Activated T-cell treated with anti-CD3 and anti-CD28 coated beads for 48 hours (primary cell): ENCODE data around the gene TCERG1L.
"Not testable (repeated sequence)": the region's sequence is repeated elsewhere in the genome, so short reads cannot be mapped to it uniquely, and the experiment has no call there.

Source experiments
- DNase-seq: peaks from one replicate; pipeline ENCODE4 v3.0.0-alpha.2; 2020; ENCODE audit warnings: low read depth

TCERG1L gene

DNA sequence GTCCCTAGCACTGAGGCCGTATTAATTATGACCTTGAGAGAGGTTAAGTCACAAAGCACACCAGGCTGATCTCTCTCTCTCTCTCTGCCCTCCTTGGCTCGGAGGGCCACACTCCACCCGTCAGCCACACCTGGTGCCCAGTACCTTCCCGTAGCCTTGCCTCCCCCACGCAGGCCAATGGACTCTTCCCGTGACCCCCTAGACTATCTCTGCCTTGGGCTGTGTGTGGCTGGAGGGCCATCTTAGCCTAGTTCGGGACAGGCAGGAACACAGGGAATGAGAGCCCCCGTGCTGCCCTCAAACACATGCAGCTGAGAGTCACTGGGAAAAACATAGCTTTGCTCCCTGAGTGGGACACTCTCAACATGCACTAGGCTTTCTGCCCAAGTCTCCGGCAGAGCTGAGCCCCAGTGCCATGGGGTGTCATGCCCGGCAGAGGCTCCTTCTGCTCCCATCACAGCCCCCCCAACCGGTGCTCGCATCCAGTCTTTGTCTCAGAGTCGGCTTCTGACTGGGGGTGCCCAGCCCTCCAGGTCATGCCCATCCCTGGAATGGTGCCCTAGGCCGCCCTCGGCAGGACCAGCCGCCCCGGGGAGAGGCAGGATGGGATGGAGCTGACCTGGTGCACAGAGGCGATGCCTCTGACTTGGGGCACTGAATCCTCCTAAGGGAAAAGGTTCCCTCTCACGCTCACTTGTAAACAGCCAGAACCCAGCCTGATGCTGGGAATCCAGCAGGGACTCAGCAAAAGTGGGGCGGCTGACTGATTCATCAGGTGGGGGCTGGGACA is 63.0 kb downstream of the TCERG1L start:
- no peak for DNase-seq

GRCh38 chr10:131247873-131248272 is 63.6 kb downstream of the TCERG1L start:
- no peak for DNase-seq

DNA sequence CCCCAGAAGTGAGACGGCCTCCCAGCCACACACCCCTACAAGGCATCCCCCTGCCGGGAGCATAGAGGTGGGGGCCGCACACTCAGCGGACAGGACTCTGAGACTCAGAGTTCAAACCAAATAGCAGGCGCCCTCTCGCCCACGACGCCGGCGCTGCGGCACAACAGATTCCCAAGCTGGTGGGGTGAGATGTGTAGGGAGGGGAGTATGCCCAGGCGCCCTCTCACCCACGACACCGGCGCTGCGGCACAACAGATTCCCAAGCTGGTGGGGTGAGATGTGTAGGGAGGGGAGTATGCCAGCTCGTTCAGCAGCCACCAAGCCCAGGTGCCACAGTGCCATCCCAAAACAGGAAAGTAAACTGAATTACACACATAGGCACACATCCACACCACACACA is 64.7 kb downstream of the TCERG1L start:
- no peak for DNase-seq

- no peak for DNase-seq
Measured at GRCh38 chr10:131246089-131246488, 65.4 kb downstream of the TCERG1L start.

GRCh38 chr10:131245475-131246059 is 66.0 kb downstream of the TCERG1L start:
- no peak for DNase-seq

- no peak for DNase-seq
Measured at GRCh38 chr10:131244836-131245235, 66.7 kb downstream of the TCERG1L start.

- no peak for DNase-seq
Measured at GRCh38 chr10:131243076-131243475, 68.4 kb downstream of the TCERG1L start.

GRCh38 chr10:131242007-131242406 is 69.5 kb downstream of the TCERG1L start:
- DNase-seq = no peak

GRCh38 chr10:131240691-131241090 is 70.8 kb downstream of the TCERG1L start:
- DNase-seq = no peak

- DNase-seq = no peak
Measured at GRCh38 chr10:131239926-131240325, 71.6 kb downstream of the TCERG1L start.

GRCh38 chr10:131239450-131239849 is 72.1 kb downstream of the TCERG1L start:
- no peak for DNase-seq

GRCh38 chr10:131238669-131239280 is 72.7 kb downstream of the TCERG1L start:
- DNase-seq = no peak

GRCh38 chr10:131237991-131238651 is 73.4 kb downstream of the TCERG1L start:
- DNase-seq = no peak

GRCh38 chr10:131234606-131235005 is 76.9 kb downstream of the TCERG1L start:
- not testable (repeated sequence) for DNase-seq

GRCh38 chr10:131233611-131234258 is 77.8 kb downstream of the TCERG1L start:
- DNase-seq = no peak

DNA sequence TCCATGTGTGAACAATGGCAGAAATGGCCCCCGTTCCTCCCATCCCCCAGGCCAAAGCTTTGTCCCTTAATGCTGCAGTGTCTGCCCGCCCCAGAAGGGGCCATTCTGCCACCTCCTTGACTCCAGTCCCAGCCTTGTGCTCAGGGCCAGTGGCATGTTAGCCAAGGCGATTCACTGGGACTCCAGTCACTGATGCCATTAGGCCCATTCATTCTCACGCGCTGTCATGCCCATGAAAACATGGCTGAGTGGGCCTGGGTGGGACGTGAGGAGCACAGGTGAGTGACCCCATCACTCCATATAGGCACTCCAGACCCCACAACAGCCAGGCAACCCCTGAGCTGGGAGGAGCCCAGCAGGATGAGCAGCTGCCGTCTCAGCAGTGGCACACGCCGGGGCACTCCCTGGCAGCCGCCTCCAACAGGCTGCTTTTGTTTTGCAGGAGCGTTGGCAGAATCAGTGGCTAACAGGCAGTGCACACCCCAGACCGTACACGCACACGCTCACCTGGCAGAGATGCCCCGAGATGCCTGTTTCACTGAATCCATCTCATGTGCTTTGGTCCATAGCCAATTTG is 79.5 kb downstream of the TCERG1L start:
- no peak for DNase-seq

- DNase-seq = no peak
Measured at GRCh38 chr10:131231323-131231964, 80.1 kb downstream of the TCERG1L start.

DNA sequence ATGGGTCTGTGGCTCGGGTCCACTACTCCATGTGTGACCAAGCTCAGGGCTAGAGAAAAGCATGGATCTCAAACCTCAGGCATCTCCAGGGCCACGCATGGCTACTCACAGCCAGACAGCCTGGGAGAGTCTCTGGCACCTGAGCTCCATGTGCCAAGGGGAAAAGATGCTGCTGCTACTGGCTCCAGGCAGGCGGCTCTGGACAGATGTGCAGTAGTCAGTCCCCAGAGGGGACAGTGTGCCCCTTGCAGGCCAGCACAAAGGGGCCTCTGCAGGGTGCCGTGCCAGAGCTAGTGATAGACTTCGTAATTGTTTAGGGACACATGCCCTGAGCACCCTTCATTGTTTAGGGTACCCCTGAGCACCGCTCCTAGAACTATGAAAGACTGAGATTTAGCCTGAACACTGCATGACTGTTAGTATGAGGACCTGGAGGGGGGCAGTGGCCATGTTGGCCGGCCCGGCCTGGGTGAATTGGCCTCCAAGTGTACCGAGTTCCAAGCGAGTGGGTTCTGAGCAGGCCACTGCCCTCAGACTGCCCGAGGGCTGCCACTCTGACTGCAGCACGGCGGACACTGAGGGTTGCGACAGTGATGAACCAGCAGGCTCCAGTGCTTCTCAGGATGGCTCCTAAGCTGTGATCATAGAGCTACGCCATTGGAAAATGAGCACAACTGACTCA is 80.7 kb downstream of the TCERG1L start:
- no peak for DNase-seq

- DNase-seq = no peak
Measured at GRCh38 chr10:131230166-131230565, 81.4 kb downstream of the TCERG1L start.

- no peak for DNase-seq
Measured at GRCh38 chr10:131227163-131227740, 84.3 kb downstream of the TCERG1L start.
